Cerebellar nuclear complex (tissue), 1 donor: ENCODE data around the gene ZNF492.
"Not testable (repeated sequence)": the region's sequence is repeated elsewhere in the genome, so short reads cannot be mapped to it uniquely, and the experiment has no call there.

Source experiments
- DNase-seq, 2 experiments: peaks; one replicate each; lab custom pipeline; 2025; lab: John Stamatoyannopoulos, UW

The ZNF492 gene

DNA sequence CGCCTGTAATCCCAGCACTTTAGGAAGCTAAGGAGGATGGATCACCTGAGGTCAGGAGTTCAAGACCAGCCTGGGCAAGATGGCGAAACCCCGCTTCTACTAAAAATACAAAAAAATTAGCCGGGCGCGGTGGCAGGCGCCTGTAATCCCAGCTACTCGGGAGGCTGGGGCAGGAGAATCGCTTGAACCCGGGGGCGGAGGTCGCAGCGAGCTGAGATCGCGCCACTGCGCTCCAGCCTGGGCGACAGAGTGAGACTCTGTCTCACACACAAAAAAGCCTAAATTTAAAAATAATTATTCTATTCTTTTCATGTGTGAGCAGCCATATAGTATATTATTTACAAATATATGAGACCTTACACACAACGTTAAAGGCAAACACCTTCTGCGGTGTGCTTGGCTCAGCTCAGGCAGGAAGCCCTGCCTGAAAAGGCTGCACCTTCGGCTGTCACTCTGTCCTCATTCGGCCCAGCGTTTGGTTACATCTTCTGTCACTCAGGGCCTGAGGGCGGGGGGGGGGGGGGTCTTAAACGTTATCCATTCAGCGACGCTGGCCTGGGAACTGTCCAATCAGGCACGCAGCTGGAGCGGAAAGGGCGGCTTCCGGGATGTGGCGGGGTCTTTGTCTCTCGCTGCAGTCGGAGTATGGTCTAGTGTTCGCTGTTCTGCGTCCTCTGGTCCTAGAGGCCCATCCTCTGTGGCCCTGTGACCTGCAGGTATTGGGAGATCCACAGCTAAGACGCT is at the start of gene ZNF492:
TSS of gene ZNF492 (plus strand) at position 619 of the 744 bp plus-strand sequence. CDS start 19,076 bp downstream, outside the sequence.
- DNase-seq, result peak; percentile 10 to 19

DNA sequence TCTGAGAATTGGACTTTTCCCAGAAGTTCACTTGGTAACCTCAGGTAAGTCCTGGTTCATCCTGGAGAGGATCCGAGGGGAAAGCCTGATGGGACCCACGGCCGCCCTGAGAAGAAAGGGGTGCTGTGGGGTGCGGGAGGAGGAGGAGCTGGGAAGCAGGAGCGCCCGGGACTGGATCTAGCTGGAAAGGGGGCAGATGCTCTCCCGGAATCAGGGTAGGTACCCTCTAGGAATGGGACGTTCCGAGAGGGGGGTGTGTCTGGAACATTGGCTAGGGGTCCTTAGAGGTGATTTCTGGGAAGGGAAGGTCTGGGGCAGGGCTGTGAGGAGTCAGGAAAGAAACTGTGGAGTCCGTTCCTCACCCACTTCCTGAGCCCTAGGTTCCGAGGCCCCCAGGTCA is 38.7 kb upstream of the ZNF492 start:
- no peak for DNase-seq

DNA sequence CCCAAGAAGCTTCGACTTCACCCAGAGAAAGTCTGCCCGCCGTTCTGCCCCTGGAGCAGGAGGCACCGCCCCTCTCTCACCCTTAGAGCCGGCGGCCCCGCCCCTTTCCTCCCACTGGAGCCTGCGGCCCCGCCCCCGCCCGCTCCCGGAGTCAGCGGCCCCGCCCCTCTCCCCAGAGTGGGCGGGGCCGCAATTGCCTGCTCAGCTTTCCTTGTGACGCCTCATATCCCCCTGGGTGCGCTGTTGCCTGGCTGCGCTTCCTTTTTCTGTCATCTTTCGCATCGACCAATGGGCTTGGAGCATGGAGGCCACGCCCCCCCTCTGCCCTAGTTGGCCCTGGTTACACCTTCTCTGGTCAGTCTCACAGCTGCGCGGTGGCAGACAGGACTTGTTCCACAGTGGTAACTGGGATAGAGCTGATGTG is 38.2 kb upstream of the ZNF492 start:
- no peak for DNase-seq

DNA sequence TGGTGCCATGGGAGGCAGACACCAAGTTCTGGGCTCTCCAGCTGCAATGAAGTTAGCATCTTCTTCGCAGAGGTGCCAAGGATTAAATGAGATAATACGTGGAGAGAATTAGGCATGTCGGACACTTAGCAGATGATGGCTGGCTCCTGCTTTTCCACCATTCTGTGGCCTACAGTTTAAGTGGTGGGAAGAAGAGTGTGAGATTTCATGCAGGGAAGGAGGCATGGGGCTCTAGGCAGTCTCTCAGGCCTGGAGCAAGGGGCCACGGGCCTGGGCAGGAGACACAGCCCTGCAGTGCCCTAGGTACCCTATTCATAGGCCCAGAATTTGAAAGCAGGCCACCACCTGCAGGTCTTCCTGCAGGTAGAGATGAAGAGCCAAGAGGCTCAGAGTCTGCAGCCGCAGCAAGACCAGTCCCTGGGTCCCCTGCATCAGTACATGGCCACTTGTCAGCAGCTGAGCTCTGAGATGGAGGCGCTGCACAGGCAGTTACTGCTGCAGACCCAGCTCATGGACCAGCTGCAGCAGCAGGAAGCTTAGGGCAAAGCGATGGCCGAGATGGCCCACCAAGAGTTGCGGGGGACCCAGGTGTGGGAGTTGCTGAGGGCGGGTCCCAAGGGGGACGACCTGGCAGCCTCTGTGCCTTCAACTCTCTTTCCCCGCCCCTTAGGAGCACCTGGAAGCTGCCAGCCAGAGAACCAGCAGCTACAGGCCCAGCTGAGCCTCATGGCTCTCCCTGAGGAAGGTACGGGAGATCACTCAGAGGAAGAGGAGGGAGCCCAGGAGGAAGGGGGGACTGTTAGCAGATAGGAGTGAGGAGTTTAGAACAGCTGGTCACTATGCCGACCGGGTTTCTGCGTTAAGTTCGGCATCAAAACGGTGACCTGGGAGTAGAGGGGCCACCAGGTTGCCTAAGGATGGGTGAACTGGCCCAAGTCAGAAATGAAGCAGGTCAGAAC is 33.2 kb upstream of the ZNF492 start:
- no peak for DNase-seq

DNA sequence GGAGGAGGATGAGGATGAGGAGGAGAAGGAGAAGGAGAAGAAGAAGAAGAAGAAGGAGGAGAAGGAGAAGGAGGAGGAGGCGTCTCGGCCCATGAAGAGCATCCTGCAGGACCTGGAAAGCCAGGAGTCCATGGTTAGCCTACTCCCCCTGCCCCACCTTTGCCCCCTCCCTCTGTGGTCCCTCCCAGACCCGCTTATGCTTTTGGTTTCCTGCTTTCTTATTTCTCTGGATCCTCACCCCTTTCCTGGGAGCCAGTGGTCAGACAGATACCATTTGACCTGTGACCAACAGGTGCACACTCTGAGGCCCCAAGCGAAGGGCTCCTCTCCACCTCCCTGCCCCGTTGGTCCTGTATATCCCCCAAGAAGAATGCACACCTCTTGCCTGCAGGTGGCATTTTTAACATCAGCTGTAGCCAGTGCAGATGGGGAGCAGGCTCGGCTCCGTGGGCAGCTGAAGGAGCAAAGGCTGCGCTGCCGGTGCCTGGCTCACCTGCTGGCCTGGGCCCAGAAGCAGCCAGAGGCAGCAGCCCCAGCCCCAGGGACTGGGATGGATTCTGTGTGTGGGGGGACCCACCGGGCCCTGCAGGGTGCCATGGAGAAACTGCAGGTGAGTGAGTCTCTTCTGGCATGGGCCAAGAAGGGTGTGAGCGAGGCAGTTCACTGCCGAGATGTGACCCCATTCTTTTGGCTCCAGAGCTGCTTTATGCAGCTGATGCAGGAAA is 32.1 kb upstream of the ZNF492 start:
- DNase-seq, result no peak

DNA sequence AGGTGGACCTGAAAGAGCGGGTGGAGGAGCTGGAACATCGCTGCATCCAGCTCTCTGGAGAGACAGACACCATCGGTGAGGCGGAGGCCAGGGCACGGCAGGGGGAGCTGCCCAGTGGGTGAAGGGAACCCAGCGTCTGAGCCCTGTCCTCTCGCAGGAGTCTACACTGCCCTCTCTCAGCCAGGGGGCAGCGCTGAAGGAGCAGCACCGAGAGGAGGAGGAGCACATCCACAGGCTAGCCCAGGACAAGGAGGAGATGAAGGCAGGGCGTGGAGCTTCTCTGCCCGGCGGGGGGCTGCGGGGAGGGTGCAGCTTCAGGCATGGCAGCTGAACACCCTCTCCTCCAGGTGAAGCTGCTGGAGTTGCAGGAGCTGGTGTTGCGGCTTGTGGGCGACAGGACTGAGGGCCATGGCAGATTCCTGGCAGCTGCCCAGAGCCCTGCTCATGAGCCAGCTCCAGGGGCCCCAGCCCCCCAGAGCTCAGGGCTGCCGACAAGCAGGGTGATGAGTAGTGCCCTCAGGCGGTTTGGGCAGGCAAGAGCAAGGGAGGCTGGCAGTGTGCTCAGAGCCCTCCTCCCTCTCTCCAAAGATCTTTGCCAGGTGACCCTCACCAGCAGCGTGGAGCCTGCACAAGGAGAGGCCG is 31.4 kb upstream of the ZNF492 start:
- DNase-seq, result no peak

DNA sequence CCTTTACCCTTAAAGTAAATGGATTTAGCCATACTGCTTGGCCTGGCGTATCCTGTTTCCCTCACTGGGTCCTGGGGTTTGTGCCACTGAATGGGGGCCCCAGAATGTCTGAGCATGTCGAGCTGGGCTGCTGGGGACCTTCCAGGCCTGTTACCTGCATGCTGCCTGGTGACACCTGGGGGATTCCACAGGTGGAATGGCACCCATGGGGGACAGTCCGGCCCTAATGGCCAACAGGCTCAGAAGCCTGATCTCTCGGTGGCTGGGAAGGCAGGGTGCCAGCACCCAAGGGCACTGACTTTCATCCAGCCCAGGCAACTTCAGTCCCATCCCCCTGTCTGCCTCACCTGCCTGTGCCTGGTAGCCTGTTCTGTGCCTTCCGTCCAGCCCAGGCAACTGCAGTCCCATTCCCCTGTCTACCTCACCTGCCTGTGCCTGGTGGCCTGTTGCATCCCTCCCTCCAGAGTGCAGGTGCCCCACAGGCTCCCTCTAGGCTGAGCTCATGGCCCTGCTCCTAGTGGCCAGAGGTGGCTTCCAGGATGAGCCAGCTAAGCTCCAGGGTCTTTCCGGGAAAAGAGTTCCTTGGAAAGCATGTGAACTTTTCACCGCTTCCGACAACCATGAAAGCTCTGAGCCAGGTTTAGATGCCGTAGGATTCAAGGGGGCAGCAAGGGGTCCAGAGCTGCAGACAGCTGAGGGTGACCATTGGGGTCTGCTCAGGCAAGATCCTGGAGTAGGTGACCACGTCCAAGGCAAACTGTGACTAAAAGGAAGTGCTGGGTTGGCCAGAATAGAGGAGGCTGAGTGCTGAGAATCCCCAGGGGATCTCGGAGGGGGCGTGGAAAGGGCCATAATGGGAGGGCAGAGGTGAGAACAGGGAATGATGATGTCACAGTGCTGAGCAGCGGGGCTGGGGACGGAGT is 30.3 kb upstream of the ZNF492 start:
- DNase-seq, result no peak

DNA sequence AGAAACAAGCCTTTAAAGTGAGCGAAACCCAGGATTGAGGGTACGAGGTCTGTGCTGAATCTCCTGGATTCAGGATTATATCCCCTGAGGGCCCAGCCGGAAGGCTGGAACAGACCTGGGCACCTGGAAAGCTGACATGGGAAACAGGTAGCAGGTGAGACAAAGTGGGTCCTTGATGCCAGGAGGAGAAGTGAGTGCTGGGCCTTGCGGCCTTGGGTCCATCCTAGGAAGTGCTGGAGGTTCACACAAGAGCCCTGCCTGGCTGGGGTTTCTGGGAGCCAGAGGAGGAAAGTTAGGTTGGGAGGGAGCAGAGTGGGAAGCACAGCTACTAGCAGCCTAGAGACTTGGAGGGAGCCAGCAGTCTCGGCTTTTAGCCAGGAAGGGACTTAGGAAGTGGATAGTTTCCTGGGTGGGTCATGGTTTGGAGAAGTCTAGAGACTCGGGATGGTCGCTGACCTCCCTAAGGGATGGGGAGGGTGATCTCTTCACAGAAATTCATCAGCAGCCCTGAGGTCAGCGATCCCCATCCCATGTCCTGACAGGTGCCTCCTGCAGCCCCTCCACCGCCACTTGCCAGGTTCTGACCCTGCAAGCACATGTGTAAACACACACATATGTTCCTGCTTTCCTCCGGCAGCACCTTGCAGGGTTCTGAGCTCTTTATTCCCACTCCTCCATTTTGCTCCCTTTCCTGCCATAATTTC is 29.4 kb upstream of the ZNF492 start:
- DNase-seq, result no peak

DNA sequence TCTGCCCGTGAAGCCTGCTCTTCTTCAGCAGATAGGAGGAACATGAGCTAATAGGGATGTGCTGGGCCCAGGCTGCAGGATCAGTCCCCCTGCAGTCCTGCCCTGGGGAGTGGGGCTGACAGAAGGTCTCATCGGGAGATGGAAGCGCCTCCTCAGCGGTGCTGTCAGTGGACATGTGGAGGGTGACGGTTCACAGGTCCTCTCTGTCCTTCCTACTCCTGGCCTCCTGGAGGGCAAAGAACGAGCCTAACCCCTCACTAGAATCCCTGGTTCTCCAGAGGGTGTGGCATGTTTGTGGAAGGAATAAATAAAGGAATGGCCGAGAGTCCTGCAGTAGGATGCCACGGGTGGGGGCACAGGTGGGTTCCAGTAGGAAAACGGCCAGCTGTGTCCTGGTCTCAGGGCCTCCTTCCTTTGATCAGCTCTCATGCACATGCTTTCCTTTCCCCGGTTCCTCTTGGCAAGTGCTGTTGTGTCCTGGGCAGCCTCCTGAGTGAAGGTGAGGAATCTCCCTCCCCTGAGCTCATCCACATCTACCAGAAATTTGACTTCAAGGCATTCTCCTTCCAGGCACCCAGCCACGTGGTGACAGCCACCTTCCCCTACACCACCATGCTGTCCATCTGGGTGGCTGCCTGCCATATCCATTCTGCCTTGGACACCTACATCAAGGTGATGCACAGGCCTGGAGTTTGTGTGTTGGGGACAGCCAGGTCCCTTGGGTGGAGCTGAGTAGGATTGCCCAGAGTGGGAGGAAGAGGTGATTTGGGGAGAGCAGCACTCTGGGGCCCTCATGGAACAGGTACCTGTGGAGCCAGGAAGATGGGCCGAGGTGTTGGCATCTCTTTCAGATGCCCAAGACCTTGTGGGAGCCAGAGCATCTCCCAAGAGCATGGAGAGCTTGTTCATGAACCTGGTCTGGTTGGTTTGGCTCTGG is 28.6 kb upstream of the ZNF492 start:
- DNase-seq, result no peak

DNA sequence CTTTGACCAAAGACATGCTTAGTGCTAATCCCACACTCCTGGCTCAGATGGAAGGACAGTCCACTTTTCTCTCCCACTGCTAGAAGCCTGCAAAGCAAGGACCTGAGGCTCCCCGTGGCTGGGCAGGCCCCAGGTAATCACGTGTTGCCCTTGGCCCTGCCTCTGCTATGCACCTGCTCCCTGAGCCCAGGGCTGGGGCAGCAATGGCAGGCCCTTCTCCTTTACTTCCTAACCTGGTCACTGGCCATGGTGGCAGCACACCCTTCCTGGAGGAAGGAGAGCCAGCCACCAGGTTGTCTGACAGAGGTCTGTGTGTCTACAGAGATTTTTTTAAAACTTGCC is 27.9 kb upstream of the ZNF492 start:
- no peak for DNase-seq

DNA sequence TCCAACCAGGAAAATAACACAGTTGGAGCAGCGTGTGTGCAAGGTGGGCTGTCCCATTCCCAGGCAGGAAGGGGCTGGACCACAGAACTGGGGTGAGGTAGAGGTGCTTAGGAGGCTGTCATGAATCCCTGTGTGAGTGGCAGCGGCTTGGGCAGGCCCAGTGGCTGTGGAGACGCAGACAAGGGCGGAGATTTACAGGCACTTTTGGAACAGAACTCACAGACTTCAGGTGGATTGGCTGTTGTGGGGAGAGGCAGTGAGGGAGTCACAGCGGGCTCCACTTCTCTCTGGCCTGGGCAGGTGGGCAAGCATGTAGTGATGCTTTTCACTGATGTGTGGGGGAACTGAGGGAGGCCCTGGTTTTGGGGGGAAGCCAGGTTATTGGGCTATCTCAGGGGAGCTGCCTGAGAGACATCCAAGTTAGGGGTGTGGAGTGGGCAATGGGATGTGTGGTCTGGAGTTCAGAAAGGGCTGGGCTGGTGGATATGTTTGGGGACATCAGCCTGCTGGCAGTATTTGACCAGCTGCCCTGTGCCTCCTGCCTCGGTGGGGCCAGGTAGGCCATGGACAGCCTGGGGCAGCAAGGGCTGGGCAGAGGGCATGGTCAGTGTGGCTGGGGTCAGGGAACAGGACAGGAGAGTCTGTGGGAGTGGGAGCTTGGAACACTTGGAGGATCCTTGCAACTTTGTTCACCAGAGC is 27.0 kb upstream of the ZNF492 start:
- DNase-seq, result no peak

DNA sequence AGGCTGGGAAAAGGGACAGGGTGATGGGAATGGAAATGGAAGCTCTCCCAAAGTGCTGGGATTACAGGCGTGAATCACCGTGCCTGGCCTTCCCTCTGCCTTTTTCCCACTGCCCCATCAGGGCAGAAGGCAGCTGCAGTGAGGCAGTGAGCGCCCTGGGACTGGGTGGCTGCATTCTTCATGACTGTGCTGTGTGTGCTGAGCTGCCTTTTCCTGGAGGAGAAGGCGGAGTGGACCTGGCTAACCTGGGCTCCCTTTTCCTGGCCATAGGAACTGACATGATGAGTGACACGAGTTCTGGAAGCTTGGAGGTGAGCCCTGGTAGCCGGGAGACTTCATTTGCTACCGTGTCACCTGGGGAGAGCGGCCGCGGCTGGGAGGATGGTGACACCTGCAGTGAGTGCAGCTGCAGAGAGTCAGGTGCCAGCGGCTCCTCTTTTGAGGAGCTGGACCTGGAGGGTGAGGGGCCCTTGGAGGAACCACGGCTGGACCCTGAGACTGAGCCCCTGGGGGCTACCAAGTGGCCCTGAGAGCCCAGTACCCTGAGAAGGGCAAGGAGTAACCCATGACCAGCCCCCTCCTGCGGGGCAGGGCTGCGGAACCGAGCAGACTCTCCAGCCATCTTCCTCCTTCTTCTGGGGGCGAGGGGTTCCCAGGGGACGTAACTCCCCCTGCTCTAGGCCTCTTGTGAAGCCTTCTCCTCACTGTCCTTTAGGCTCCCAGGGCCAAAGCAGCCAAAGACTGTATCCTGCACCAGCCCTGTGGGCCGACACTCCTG is 26.3 kb upstream of the ZNF492 start:
- DNase-seq, result no peak

DNA sequence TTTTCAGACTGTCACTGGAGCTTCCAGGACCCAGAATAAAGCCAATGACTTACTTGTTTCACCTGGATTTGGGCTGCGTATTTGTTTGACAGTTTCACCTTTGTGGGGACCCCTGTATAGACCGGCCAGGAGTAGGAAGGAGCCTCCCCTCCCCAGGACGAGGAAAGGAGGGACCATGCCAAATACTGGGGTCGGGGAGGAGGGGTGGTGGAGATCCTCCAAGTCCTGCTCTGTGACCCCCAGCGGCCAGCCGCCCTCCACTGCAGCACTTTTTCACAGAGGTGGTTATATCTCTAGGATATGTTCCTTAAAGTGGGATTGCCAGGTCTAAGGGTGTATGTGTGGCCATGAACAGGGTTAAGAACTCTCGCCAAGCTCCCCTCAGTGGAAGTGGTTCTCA is 25.7 kb upstream of the ZNF492 start:
- DNase-seq, result no peak

DNA sequence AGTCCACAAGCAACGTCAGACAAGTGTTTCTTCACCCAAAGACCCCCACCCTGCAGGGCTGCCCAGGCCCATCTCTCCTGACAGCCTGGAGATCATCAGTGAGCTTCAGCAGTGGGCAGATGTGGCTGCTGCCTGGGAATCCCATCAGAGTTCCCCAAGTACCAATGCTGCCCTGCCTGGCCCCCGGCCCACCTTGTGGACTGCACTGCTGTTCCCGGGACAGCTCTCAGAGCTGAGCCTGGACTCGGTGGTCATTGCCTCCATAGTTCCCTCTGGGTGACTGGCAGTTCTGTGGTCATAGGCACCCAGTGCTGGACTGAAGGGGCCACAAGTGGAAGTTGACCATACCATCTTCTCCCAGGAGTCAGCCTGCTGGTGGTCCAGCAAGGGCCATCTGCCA is 24.5 kb upstream of the ZNF492 start:
- no peak for DNase-seq

DNA sequence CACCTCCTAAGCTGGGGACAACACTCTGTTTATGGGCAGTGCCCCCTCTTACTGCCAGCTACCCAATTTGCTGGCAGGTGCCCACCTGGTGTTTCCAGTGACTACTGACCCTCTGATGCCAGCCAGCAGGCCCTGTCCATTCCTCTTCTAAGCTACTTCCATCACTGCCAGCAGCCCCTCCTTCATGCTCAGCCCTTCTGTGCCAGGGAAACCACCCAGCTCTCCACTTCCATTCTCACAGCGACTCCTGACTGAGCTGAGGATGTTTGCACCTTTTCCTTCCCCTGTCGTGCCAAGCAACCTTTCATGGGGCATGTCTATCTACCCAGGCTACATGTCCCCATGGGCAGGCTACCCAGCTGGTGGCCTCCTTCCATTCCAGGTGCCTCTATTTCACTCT is 24.0 kb upstream of the ZNF492 start:
- no peak for DNase-seq

DNA sequence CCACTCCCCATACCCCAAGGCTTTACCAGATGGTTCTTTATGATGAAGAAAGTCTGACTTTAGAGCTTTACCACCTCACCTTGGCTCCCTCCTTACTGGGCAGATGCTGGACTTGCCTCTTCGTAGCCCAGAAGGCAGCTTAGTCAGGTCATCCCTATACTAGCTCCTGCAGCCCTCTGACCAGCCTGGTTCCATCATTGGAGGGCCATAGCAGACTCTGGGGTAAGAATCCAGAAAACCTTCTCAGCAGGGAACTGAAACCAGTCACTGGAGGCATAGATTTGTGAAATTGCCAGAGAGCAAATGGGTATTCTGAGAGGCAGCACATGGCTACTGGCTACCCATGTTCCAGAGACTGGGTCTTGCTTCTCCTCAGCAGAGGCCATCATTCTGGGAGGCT is 21.8 kb upstream of the ZNF492 start:
- DNase-seq, result no peak

DNA sequence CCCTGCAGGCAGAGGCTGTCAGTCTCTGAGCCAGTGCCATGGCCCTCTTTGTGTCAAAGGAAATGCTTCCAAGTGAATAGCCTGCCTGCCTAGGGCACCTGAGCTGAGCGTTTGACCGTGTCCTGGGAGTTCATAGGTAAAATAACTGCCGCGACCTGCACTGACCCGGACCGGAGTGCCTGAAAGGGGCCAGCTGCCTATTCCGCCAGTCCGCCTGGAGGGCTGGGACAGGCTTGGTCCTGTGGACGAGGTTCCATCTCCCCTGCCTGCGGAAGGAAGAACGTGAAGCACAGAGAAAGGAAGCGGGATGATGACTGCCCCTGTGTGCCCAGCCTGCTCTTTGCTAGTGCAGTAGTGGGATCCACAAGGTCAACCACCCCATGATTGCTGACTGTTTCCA is 17.5 kb upstream of the ZNF492 start:
- no peak for DNase-seq

DNA sequence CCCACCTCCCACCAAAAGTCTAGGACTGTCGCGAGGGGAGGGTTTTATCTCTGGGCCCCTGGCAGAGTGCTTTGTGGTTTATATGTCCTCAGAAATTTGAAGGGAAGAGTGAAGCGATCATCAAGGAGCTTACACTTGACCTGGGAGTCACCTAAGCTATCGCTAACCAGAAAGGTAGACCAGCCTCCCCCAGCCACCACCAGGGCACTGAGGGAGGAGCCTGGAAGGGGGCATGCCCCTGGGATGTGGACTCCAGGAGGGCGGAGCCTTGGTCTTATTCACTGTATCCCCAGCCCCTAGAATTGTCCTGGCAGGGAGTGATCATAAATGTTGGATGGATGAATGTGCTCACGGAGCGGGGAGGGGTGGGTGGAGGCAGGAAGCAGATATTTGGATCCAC is 16.9 kb upstream of the ZNF492 start:
- DNase-seq, result not testable (repeated sequence)
